HepG2 (cell line): ENCODE data around the gene CTSZ. TPM values are rescaled to one million over a fixed set of nuclear protein-coding genes. Genes with fewer than 3 reads are reported as not detected.

Experiments
- ASH2L ChIP-seq: fragments of 300-600, 200-600 bp; sonication (generic); IDR thresholded peaks from 2 replicates; pipeline ENCODE4 v1.7.0; 2017; ENCODE audit warnings: low read depth, mild to moderate bottlenecking, moderate library complexity, mixed read lengths, low read length; ENCODE audit not compliant: insufficient read length
- BORCS8-MEF2B ChIP-seq: sonication (generic); formaldehyde crosslinking; IDR thresholded peaks from 2 replicates; pipeline ENCODE4 v1.8.0; 2022; ENCODE audit warnings: mild to moderate bottlenecking, missing genetic modification reagents
- ETV5 ChIP-seq: IDR thresholded peaks from 2 replicates; pipeline ENCODE4 v1.6.1; 2018; ENCODE audit warnings: missing biosample characterization, missing genetic modification reagents, inconsistent platforms, borderline replicate concordance
- ETV6 ChIP-seq: sonication (generic); formaldehyde crosslinking; conservative IDR thresholded peaks from 2 replicates; pipeline ENCODE4 v1.4.0; 2020; ENCODE audit warnings: missing genetic modification reagents
- JDP2 ChIP-seq: sonication (generic); formaldehyde crosslinking; IDR thresholded peaks from 2 replicates; pipeline ENCODE4 v1.8.1; 2022; ENCODE audit warnings: missing genetic modification reagents, borderline replicate concordance
- NFKB2 ChIP-seq: sonication (generic); formaldehyde crosslinking; IDR thresholded peaks from 2 replicates; pipeline ENCODE4 v1.4.0; 2020; ENCODE audit warnings: missing genetic modification reagents, borderline replicate concordance
- SAFB2 ChIP-seq: sonication (generic); formaldehyde crosslinking; IDR thresholded peaks from 2 replicates; pipeline ENCODE4 v1.5.1; 2020; ENCODE audit warnings: missing genetic modification reagents, low read depth, mild to moderate bottlenecking, borderline replicate concordance
- SAP130 ChIP-seq: IDR thresholded peaks from 2 replicates; pipeline ENCODE4 v1.6.1; 2016; ENCODE audit warnings: low read depth
- STAT5B ChIP-seq: sonication (generic); formaldehyde crosslinking; IDR thresholded peaks from 2 replicates; pipeline ENCODE4 v1.4.0; 2020; ENCODE audit warnings: missing genetic modification reagents
- ZKSCAN1 ChIP-seq: fragments of 150-350 bp; IDR thresholded peaks from 2 replicates; pipeline ENCODE4 v1.6.1; 2014; ENCODE audit warnings: low read length
- ZNF44 ChIP-seq: sonication (generic); formaldehyde crosslinking; IDR thresholded peaks from 2 replicates; pipeline ENCODE4 v1.5.1; 2020; ENCODE audit warnings: mild to moderate bottlenecking, missing genetic modification reagents
- ZNF616 ChIP-seq: sonication (generic); formaldehyde crosslinking; IDR thresholded peaks from 2 replicates; pipeline ENCODE4 v1.5.0; 2020; ENCODE audit warnings: low read depth, mild to moderate bottlenecking, missing genetic modification reagents
- ZNF709 ChIP-seq: sonication (generic); formaldehyde crosslinking; IDR thresholded peaks from 2 replicates; pipeline ENCODE4 v1.5.0; 2020; ENCODE audit warnings: mild to moderate bottlenecking, missing genetic modification reagents
- polyA plus RNA-seq, 8 experiments: library from polyadenylated mRNA; depleted of rRNA in 3 of 8; stranded (reverse) in 7 of 8; unstranded in 1 of 8; fragments of >200 nt; fragmentation: Illumina TruSeq in 4 of 8; extraction: Trizol in 4 of 8; gene quantifications; 2 replicates each; pipeline versions ENCODE4 v1.2.1 to v1.2.3, GENCODE V29; 2011 to 2016; ENCODE audit warnings: low read depth in 4 of 8, missing spikeins in 1 of 8, mixed read lengths in 1 of 8; ENCODE audit not compliant: insufficient read depth in 1 of 8
- total RNA-seq, 5 experiments: library from RNA; depleted of rRNA; stranded (reverse); fragments of >200 nt; fragmentation: Illumina TruSeq; extraction: Trizol; gene quantifications; 2 replicates each; pipeline ENCODE4 v1.2.3, GENCODE V29; 2016; ENCODE audit warnings: low read depth in 1 of 5
- TF ChIP-seq, protein P1 (sequence below): sonication (generic); formaldehyde crosslinking; IDR thresholded peaks from 2 replicates; pipeline ENCODE4 v1.4.0; 2020; ENCODE audit warnings: missing genetic modification reagents
- TF ChIP-seq, protein P2 (sequence below): sonication (generic); formaldehyde crosslinking; IDR thresholded peaks from 2 replicates; pipeline ENCODE4 v1.5.0; 2020; ENCODE audit warnings: mild to moderate bottlenecking, missing genetic modification reagents
- TF ChIP-seq, protein P3 (sequence below): sonication (generic); formaldehyde crosslinking; IDR thresholded peaks from 2 replicates; pipeline ENCODE4 v1.5.1; 2020; ENCODE audit warnings: mild to moderate bottlenecking, missing genetic modification reagents, moderate library complexity

Gene CTSZ
- total and polyA plus RNA-seq, 2 of the 13 experiments (the other 11 are each of a cell fraction or from before 2014, with no cell fraction given): 0.33 TPM; not detected in 1

DNA sequence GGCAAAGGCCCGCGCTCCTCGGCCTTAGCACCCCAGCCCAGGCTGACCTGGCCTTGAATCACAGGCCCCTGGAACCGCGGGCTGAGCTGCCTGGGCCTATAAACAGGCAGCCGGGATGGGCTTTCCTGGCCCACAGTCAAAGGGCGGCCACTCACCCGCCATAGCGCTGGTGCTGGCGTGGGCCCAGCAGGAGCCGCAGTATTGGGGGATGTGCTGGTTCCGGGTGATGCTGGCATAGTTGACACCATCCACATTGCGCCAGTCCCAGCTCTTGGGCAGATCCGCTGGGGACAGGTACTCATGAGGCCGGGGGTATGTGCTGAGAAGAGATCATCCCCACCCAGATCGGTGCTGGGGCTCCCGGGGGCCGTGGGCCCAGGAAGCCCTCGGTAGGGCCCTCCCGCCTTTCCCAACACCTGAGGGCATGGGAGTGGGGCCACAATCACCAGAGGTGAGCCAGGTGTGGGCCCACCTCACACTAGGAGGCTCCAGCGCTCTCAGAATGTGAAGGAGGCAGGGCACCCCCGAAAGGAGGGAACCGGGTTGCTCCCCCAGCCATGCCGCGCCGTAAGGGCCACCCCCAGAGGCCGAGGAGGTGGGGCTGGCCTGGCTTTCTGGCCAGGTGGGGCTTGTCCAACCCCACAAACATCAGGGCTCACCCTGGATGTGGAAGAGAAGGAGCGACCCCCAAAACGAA is 739 bp downstream of the CTSZ start (continued):
- TF ChIP-seq, protein P1, sequence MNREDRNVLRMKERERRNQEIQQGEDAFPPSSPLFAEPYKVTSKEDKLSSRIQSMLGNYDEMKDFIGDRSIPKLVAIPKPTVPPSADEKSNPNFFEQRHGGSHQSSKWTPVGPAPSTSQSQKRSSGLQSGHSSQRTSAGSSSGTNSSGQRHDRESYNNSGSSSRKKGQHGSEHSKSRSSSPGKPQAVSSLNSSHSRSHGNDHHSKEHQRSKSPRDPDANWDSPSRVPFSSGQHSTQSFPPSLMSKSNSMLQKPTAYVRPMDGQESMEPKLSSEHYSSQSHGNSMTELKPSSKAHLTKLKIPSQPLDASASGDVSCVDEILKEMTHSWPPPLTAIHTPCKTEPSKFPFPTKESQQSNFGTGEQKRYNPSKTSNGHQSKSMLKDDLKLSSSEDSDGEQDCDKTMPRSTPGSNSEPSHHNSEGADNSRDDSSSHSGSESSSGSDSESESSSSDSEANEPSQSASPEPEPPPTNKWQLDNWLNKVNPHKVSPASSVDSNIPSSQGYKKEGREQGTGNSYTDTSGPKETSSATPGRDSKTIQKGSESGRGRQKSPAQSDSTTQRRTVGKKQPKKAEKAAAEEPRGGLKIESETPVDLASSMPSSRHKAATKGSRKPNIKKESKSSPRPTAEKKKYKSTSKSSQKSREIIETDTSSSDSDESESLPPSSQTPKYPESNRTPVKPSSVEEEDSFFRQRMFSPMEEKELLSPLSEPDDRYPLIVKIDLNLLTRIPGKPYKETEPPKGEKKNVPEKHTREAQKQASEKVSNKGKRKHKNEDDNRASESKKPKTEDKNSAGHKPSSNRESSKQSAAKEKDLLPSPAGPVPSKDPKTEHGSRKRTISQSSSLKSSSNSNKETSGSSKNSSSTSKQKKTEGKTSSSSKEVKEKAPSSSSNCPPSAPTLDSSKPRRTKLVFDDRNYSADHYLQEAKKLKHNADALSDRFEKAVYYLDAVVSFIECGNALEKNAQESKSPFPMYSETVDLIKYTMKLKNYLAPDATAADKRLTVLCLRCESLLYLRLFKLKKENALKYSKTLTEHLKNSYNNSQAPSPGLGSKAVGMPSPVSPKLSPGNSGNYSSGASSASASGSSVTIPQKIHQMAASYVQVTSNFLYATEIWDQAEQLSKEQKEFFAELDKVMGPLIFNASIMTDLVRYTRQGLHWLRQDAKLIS: no peak
- no peak for TF ChIP-seq ZKSCAN1
- TF ChIP-seq SAP130 (CRISPR knock-in tag): peak; percentile 34; the same call in 1 of the 2 replicates
- no peak; the same call in 1 of the 2 replicates for TF ChIP-seq ETV5 (CRISPR knock-in tag)
- no peak for TF ChIP-seq NFKB2 (CRISPR knock-in tag)
- no peak for TF ChIP-seq JDP2 (CRISPR knock-in tag)
- TF ChIP-seq SAFB2 (CRISPR knock-in tag): 0 out of 2 replicates have a peak, but pooled peaks have one; percentile 59
- TF ChIP-seq ZNF44: no peak
- no peak for TF ChIP-seq ZNF709
- TF ChIP-seq ASH2L: no peak
- TF ChIP-seq, protein P2, sequence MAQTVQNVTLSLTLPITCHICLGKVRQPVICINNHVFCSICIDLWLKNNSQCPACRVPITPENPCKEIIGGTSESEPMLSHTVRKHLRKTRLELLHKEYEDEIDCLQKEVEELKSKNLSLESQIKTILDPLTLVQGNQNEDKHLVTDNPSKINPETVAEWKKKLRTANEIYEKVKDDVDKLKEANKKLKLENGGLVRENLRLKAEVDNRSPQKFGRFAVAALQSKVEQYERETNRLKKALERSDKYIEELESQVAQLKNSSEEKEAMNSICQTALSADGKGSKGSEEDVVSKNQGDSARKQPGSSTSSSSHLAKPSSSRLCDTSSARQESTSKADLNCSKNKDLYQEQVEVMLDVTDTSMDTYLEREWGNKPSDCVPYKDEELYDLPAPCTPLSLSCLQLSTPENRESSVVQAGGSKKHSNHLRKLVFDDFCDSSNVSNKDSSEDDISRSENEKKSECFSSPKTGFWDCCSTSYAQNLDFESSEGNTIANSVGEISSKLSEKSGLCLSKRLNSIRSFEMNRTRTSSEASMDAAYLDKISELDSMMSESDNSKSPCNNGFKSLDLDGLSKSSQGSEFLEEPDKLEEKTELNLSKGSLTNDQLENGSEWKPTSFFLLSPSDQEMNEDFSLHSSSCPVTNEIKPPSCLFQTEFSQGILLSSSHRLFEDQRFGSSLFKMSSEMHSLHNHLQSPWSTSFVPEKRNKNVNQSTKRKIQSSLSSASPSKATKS (CRISPR knock-in tag): no peak
- TF ChIP-seq ZNF616: no peak
- TF ChIP-seq, protein P3, sequence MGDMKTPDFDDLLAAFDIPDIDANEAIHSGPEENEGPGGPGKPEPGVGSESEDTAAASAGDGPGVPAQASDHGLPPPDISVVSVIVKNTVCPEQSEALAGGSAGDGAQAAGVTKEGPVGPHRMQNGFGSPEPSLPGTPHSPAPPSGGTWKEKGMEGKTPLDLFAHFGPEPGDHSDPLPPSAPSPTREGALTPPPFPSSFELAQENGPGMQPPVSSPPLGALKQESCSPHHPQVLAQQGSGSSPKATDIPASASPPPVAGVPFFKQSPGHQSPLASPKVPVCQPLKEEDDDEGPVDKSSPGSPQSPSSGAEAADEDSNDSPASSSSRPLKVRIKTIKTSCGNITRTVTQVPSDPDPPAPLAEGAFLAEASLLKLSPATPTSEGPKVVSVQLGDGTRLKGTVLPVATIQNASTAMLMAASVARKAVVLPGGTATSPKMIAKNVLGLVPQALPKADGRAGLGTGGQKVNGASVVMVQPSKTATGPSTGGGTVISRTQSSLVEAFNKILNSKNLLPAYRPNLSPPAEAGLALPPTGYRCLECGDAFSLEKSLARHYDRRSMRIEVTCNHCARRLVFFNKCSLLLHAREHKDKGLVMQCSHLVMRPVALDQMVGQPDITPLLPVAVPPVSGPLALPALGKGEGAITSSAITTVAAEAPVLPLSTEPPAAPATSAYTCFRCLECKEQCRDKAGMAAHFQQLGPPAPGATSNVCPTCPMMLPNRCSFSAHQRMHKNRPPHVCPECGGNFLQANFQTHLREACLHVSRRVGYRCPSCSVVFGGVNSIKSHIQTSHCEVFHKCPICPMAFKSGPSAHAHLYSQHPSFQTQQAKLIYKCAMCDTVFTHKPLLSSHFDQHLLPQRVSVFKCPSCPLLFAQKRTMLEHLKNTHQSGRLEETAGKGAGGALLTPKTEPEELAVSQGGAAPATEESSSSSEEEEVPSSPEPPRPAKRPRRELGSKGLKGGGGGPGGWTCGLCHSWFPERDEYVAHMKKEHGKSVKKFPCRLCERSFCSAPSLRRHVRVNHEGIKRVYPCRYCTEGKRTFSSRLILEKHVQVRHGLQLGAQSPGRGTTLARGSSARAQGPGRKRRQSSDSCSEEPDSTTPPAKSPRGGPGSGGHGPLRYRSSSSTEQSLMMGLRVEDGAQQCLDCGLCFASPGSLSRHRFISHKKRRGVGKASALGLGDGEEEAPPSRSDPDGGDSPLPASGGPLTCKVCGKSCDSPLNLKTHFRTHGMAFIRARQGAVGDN: peak; percentile 88
- no peak for TF ChIP-seq BORCS8-MEF2B (CRISPR knock-in tag)
- TF ChIP-seq ETV6: no peak
- TF ChIP-seq STAT5B (CRISPR knock-in tag): no peak
